ENCODE measurements around the gene ALDH1B1. TPM values are rescaled to one million over a fixed set of nuclear protein-coding genes. Genes with fewer than 3 reads are reported as not detected.

Gene ALDH1B1
- total and polyA plus RNA-seq, 9 of the 15 experiments (the other 6 are each of a cell fraction or from before 2014, with no cell fraction given) = 8.6 to 46.5 (median 30.8) TPM

GRCh38 chr9:38350529-38350928 is 42.0 kb upstream of the ALDH1B1 start:
- no peak for FAIRE-seq
- TF ChIP-seq PHF21A (IDR thresholded peaks at IDR 0.05; ENCODE audit: borderline replicate concordance, low read depth) (no peak), ZNF584 (CRISPR knock-in tag; IDR thresholded peaks at IDR 0.05; ENCODE audit: low read depth) (no peak), AFF1 (IDR thresholded peaks at IDR 0.05; ENCODE audit: low read depth in 1 of 2, partially characterized antibody in 2 of 2) (no peak), JUN (IDR thresholded peaks at IDR 0.05; ENCODE audit: borderline replicate concordance, low read depth, low read length) (no peak), JUN (CRISPR knock-in tag; IDR thresholded peaks at IDR 0.05; ENCODE audit: borderline replicate concordance) (no peak), ZNF224 (CRISPR knock-in tag; IDR thresholded peaks at IDR 0.05) (no peak), CREB3L1 (IDR thresholded peaks at IDR 0.05; ENCODE audit: borderline replicate concordance, low read depth) (no peak), FOXK2 (conservative IDR thresholded peaks at IDR 0.05 in 1 of 2, IDR thresholded peaks at IDR 0.05 in 1 of 2; ENCODE audit: low read depth in 2 of 2) (no peak), CEBPB (tag; IDR thresholded peaks at IDR 0.05) (no peak), GTF2A2 (tag; IDR thresholded peaks at IDR 0.05) (no peak), CREBBP (IDR thresholded peaks at IDR 0.05; ENCODE audit: low read depth, low read length) (no peak)

More at GRCh38 chr9:38350529-38350928, 42.0 kb upstream of the ALDH1B1 start:
- Histone ChIP-seq H3K4me1 (replicated peaks in 1 of 2; ENCODE audit: control insufficient read depth in 2 of 2, insufficient read depth in 2 of 2, low read length in 2 of 2) (no peaks in the 10 kb centered on the region), H3K36me3 (ENCODE audit: control insufficient read depth, insufficient read depth, low read length) (no peaks in the 10 kb centered on the region), H3K4me2 (ENCODE audit: insufficient read depth, low read length) (no peak overlapping the region), H3K4me3 (no peak overlapping the region), H3K27me3 (ENCODE audit: control insufficient read depth in 2 of 2, insufficient read depth in 2 of 2, low read length in 2 of 2) (peaks cover 3 to 29% of the 10 kb centered on the region in 2 experiments; a peak in 3 of 5 replicates), H3K9me1 (ENCODE audit: control insufficient read depth, insufficient read depth, low read length) (no peaks in the 10 kb centered on the region), H3K27ac (ENCODE audit: extremely low read depth, low read depth, low read length) (no peak overlapping the region), H3K9me3 (replicated peaks; ENCODE audit: control insufficient read depth, insufficient read depth, low read depth, low read length) (no peaks in the 10 kb centered on the region), H4K20me1 (replicated peaks; ENCODE audit: control insufficient read depth, insufficient read depth, low read length) (0 out of 2 replicates have a peak, but pooled peaks cover 3% of the 10 kb centered on the region), H2AFZ (ENCODE audit: low read depth, low read length) (no peak overlapping the region), H3K9ac (ENCODE audit: insufficient read depth in 1 of 2, low read depth in 2 of 2, low read length in 2 of 2) (no peak overlapping the region), H3K79me2 (ENCODE audit: control insufficient read depth, insufficient read depth, low read length) (no peaks in the 10 kb centered on the region)
- WGBS (ENCODE audit: insufficient coverage, low coverage, missing lambda C conversion rate) = 0% methylated on average over 2 of the region's 2 CpGs
- ChIA-PET POLR2A (interaction anchor here (1.0 kb wide), 1 partner anchor 11 kb away, joined by 4 read pairs; no protein-coding TSS in a partner anchor), CTCF (ENCODE audit: low intra/inter-chr PET ratio) (no interaction called here)
- DNase-seq (ENCODE audit: extremely low read depth in 1 of 4, low spot score in 3 of 4) = no peak
- intact Hi-C loops (cut with micrococcal nuclease) = no loop called here
- ATAC-seq = no peak
- no TSS peak for BruUV-seq (replicated peaks)
- in situ Hi-C loops (cut with MboI) = loop anchor here (25.0 kb wide), 2 partner anchors 613 to 863 kb away; partner anchors contain the start of gene POLR1E
